ENCODE data around the gene GTF2F2. TPM values are rescaled to one million over a fixed set of nuclear protein-coding genes. Genes with fewer than 3 reads are reported as not detected.

Gene GTF2F2, protein sequence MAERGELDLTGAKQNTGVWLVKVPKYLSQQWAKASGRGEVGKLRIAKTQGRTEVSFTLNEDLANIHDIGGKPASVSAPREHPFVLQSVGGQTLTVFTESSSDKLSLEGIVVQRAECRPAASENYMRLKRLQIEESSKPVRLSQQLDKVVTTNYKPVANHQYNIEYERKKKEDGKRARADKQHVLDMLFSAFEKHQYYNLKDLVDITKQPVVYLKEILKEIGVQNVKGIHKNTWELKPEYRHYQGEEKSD
- total RNA-seq: 10 to 100 TPM; 17.4 to 19.0 TPM
- long read RNA-seq, transcript GTF2F2-201 (8 exons, 2,239 nt): major isoform, 23 of 30 reads
- long read RNA-seq, partial matches to known transcripts: 4 of 30 reads
- long read RNA-seq, other reads (novel, unspliced or antisense): 3 of 30 reads

GRCh38 chr13:45119991-45120864, at the start of gene GTF2F2:
Gene GTF2F2 (plus strand): TSS chr13:45120510. CDS start chr13:45120656, 146 bp downstream.
- ATAC-seq: peak; percentile 94
- DNase-seq: peak; percentile 88 to 91
- intact Hi-C loops (cut with DNase I, micrococcal nuclease): no loop called here

DNA sequence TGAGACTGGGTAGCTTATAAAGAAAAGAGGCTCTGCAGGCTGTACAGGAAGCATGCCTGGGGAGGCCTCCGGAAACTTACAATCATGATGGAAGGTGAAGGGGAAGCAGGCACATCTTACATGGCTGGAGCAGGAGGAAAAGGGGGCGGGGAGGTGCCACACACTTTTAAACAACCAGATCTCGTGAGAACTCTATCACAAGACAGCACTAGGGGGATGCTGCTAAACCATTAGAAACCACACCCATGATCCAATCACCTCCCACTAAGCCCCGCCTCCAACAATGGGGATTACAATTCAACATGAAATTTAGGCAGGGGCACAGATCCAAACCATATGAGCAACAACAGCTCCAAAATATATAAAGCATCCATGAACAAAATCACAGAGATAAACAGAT, 46.5 kb upstream of the GTF2F2 start:
- DNase-seq: no peak
- no peak for ATAC-seq
- intact Hi-C loops (cut with DNase I, micrococcal nuclease): no loop called here

- DNase-seq (no peak), ATAC-seq (no peak)
- intact Hi-C loops (cut with DNase I, micrococcal nuclease): no loop called here
These were observed 45.6 kb upstream of the GTF2F2 start for GRCh38 chr13:45074721-45075120.

GRCh38 chr13:45078003-45078402, 42.3 kb upstream of the GTF2F2 start:
- DNase-seq: no peak

DNA sequence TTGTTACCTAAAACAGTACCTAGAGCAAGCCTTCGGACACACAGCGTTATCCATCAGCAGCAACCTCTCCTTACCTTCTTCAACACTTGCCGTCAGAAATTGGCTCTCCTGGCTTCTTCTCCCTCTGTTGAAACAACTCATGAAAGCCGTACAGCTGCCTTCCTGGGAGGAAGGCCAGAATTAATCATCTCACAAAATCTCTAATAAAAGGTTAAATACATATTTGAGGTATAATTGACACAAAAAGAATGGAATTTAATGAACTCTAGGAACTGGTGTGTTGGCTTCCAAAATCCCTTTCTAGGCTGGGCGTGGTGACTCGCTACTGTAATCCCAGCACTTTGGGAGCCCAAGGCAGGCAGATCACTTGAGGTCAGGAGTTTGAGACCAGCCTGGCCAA, 37.3 kb upstream of the GTF2F2 start:
- ATAC-seq: no peak
- intact Hi-C loops (cut with DNase I, micrococcal nuclease): no loop called here
- no peak for DNase-seq

More at GRCh38 chr13:45078003-45078402, 42.3 kb upstream of the GTF2F2 start:
- ATAC-seq: no peak
- intact Hi-C loops (cut with DNase I, micrococcal nuclease): no loop called here

- intact Hi-C loops (cut with DNase I, micrococcal nuclease): no loop called here
- ATAC-seq (peak; percentile 52), DNase-seq (no peak)
These were observed 35.8 kb upstream of the GTF2F2 start for GRCh38 chr13:45084515-45084914.

- ATAC-seq (no peak), DNase-seq (no peak)
- intact Hi-C loops (cut with DNase I, micrococcal nuclease): no loop called here
These were observed 33.8 kb upstream of the GTF2F2 start for GRCh38 chr13:45086484-45086883.

DNA sequence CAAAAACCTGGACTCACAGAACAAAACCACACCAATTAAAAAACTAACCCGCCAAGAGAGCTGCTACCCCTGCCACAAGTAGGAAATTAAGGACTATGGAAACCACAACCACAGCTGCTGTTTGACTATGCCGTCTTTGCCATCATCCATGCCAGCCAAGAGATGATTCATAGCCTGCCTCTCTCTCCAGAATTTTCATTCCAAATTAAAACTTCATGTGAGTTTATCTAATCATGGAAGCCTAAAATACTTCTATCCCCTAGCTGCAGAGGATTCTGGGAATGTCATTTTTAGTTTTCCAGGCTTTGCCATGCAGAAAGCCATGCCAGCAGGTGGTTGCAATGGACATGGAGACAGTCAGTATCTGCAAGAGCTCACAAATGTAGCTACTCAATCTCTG, 27.6 kb upstream of the GTF2F2 start:
- no peak for ATAC-seq
- intact Hi-C loops (cut with DNase I, micrococcal nuclease): no loop called here
- DNase-seq: no peak

DNA sequence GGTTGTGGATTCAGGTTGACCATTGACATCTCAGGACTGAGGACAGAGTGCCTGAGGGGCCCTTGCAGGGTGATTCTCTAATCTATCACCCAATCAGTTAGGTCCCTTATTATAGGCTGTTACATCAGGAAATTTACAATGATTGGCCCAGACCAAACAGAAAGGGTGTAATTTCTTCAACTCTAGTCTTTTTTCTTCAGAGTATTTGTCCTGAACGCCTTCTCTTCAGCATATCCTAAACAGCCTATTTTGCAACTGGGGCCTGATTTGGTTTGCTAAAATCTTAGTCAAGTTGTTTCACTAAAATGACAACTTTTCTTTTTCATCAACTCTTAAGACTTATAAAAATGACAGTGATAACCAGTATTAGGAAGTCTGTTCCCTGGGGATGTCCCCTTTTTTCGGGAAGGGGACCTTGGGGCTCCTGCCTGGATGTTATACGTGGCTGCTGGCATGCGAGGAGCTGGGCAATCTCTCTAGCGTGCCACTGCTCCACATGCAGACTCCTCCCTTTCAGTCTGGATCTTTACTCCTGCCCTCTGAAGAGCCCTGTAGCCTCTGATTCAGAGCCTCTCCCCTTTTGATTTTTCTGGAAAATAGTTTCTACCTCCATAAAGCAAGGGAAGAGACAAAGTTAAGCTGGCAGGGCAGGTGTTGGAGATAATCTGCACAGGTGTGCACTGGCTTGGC, 19.6 kb upstream of the GTF2F2 start:
- DNase-seq: no peak
- intact Hi-C loops (cut with DNase I, micrococcal nuclease): no loop called here
- no peak for ATAC-seq

DNA sequence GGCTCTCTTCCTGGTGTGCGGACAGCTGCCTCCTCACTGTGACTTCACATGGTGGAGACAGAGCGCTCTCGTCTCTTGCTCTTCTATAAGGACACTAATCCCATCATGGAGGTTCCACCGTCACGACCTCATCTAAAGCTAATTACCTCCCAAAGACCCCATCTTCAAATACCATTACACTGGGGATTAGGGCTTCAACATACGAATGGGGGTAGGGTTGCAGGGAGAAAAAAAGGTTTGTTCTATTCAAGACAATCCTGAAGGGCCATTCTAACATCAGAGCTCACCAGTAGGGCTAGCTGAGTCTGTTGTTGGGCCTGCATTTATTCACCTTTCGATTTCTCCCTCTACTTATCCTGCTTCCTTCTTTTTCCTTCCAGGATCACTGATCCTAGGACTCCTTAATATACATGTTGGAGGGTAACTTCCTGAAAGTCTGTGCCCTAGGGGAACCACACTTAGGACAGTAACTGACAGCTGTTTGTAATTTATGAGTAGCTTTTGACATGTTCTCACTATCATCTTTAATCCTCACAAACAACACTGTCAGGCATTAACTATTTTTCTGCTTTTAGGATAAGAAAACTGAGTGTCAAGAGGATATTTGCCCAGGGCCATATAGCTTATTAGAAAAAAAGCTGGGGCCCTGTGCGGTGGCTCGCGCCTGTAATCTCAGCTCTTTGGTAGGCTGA, 18.8 kb upstream of the GTF2F2 start:
- intact Hi-C loops (cut with DNase I, micrococcal nuclease): no loop called here
- ATAC-seq: no peak
- DNase-seq: no peak

- ATAC-seq (no peak), DNase-seq (no peak)
- intact Hi-C loops (cut with DNase I, micrococcal nuclease): no loop called here
These were observed 18.2 kb upstream of the GTF2F2 start for GRCh38 chr13:45102136-45102507.

DNA sequence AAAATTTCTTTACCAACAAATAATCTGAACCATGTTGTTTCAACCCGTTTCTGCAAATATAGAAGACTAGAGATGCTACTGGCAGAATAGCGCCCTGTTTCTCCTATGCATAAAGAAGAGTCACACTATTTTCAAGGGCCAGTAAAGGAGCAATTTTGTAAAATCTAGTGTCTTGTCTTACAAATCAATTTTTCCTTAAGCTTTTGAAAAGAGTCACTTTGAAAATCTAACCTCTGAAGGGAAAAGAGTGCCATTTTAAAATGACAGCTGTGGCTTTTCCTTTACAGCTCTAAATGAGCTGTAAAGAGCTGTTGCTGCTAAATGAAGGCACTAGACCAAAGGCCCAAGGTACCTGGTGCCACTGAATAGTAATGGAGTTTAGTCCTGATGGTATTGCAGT, 16.9 kb upstream of the GTF2F2 start:
- ATAC-seq (no peak), DNase-seq (no peak)
- intact Hi-C loops (cut with DNase I, micrococcal nuclease): no loop called here

GRCh38 chr13:45104261-45104660, 16.0 kb upstream of the GTF2F2 start:
- DNase-seq (no peak), ATAC-seq (no peak)
- intact Hi-C loops (cut with DNase I, micrococcal nuclease): no loop called here

DNA sequence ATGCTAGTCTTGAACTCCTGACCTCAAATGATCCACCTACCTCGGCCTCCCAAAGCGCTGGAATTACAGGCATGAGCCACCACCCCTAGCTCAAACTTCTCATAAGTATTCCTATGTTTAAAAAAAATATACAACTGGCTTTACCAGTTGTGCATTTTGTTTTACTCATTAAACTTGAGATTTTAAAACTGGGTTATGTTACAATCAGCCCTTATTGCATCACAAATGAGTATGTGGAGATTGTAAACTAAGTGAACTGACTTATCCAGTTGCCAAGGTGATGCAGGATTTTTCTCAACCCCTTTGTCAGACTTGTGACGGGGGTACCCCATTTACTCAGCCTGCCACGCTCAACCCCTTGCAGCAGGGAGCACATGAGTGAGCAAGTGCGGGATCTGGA, 14.4 kb upstream of the GTF2F2 start:
- no peak for DNase-seq
- intact Hi-C loops (cut with DNase I, micrococcal nuclease): no loop called here
- ATAC-seq: no peak

DNA sequence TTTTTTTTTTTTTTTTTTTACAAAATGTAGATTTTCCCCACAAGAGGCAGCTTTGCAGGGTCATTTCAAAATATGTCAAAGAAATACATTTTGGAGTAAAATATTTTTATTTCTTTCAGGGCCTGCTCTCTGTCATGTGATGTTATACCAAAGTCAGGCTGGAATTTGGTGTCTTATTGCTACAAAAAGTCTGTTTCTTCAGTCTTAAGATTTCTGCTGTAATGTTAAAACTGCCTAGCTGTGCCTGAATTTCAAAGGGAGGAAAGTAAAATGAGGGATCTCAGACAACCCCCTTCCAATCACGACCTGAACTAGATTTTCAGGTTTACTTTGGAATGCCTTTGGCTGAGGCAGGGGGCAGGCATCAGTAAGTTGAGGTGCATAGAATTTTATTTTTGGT, 12.8 kb upstream of the GTF2F2 start:
- DNase-seq (no peak), ATAC-seq (no peak)

DNA sequence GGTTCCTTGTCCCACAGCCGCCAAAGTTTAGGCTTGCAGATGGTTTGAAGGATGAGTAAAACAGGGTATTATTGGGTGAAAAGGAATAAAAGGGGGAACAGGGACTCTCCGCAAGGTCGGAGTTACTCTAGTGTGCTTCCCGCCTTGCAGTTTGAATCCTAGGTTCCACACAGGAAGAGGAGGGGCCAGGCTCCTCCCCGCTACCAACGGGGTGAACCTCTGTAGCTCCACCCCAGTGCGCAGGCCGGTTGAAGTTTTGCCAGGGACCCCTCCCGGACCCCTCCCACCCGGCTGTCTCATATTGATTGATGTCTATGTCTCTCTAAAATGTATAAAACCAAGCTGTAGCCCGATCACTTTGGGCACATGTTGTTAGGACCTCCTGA, 11.6 kb upstream of the GTF2F2 start:
- ATAC-seq (no peak), DNase-seq (no peak)
- intact Hi-C loops (cut with DNase I, micrococcal nuclease): no loop called here

More for the DNA sequence above, 12.8 kb upstream of the GTF2F2 start:
- intact Hi-C loops (cut with DNase I, micrococcal nuclease): no loop called here

- intact Hi-C loops (cut with DNase I, micrococcal nuclease): no loop called here
- DNase-seq (no peak), ATAC-seq (no peak)
These were observed 11.1 kb upstream of the GTF2F2 start for GRCh38 chr13:45109102-45109720.

All from left colon (tissue), 2 donors.